Measurements from ENCODE around the gene KIF5C.

KIF5C gene

GRCh38 chr2:149021761-149022160 is 146.7 kb downstream of the KIF5C start:
- no peak for DNase-seq

- DNase-seq = no peak
Measured at GRCh38 chr2:149023091-149023490, 148.1 kb downstream of the KIF5C start.

- no peak for DNase-seq
Measured at GRCh38 chr2:149027590-149028250, 152.7 kb downstream of the KIF5C start.

GRCh38 chr2:149028377-149028776 is 153.3 kb downstream of the KIF5C start:
- no peak for DNase-seq

GRCh38 chr2:149028891-149029290 is 153.9 kb downstream of the KIF5C start:
- no peak for DNase-seq

- no peak for DNase-seq
Measured at GRCh38 chr2:149029307-149029965, 154.4 kb downstream of the KIF5C start.

- DNase-seq = no peak
Measured at GRCh38 chr2:149031396-149031795, 156.4 kb downstream of the KIF5C start.

GRCh38 chr2:149033716-149034115 is 158.7 kb downstream of the KIF5C start:
- DNase-seq = no peak

GRCh38 chr2:149034406-149034805 is 159.4 kb downstream of the KIF5C start:
- no peak for DNase-seq

- no peak for DNase-seq
Measured at GRCh38 chr2:149036507-149037293, 161.7 kb downstream of the KIF5C start.

- DNase-seq = no peak
Measured at GRCh38 chr2:149037851-149038250, 162.8 kb downstream of the KIF5C start.

GRCh38 chr2:149038442-149039212 is 163.6 kb downstream of the KIF5C start, which contains the start of gene LYPD6B:
Gene LYPD6B, plus strand, starts transcription at chr2:149038699. Its CDS starts 92,250 bp downstream, at chr2:149130949.
- DNase-seq = no peak

GRCh38 chr2:149039213-149039724 is 164.2 kb downstream of the KIF5C start:
- DNase-seq = no peak

- DNase-seq = no peak
Measured at GRCh38 chr2:149040451-149040850, 165.4 kb downstream of the KIF5C start.

- DNase-seq = no peak
Measured at GRCh38 chr2:149041482-149041881, 166.5 kb downstream of the KIF5C start.

- no peak for DNase-seq
Measured at GRCh38 chr2:149042881-149043280, 167.9 kb downstream of the KIF5C start.

- no peak for DNase-seq
Measured at GRCh38 chr2:149044500-149044899, 169.5 kb downstream of the KIF5C start.

GRCh38 chr2:149047118-149047517 is 172.1 kb downstream of the KIF5C start:
- no peak for DNase-seq

GRCh38 chr2:149049142-149049541 is 174.1 kb downstream of the KIF5C start:
- DNase-seq = no peak

GRCh38 chr2:149050188-149050587 is 175.2 kb downstream of the KIF5C start:
- no peak for DNase-seq

- DNase-seq = no peak
Measured at GRCh38 chr2:149055751-149056150, 180.7 kb downstream of the KIF5C start.

- DNase-seq = no peak
Measured at GRCh38 chr2:149056541-149057255, 181.7 kb downstream of the KIF5C start.
